NCI-H1417 (cell line): ENCODE measurements around the gene IL17C.

Experiments
- DNase-seq, 3 experiments: peaks; one replicate each; lab custom pipeline; 2025; lab: John Stamatoyannopoulos, UW

The IL17C gene

GRCh38 chr16:88610080-88610479 is 28.3 kb upstream of the IL17C start:
- DNase-seq, result no peak

DNA sequence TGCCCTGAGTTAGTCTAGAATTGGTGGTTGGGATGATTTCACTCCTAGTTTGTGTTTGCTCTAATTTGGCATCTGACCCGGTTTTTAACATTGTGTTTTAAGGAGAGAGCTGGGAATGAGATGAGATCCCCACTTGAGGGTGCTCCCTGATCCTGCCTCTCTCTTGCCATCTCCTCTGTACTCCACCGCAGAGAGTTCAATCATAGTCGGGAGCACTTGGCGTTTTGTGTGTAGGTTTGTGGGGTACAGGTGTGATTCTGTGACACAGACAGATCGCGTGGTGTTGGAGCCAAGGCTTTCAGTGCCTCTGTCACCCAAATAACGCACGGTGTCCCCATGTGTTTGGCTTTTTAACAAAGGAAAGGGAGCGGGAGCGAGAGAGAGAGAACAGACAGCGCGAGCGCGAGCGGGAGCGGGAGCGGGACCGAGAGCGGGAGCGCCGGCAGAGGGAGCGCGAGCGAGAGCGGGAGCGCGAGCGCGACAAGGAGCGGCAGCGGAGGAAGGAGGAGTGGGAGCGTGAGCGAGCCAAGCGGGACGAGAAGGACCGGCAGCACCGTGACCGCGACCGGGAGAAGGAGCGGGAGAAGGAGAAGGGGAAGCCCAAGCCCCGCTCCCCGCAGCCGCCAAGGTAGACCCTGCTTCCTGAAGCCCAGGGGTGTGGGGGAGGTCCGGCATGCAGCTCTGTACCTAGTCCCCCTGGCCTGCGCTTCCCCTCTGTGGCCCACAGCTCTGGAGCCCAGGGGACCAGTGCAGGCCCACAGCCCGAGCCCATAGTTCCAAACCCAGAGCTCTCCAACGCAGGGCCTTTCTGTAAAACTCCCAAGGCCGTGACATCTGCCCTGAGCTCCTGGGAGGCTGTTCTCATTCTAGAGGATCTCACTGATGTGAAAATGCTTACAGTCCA is 27.2 kb upstream of the IL17C start:
- DNase-seq, result no peak

DNA sequence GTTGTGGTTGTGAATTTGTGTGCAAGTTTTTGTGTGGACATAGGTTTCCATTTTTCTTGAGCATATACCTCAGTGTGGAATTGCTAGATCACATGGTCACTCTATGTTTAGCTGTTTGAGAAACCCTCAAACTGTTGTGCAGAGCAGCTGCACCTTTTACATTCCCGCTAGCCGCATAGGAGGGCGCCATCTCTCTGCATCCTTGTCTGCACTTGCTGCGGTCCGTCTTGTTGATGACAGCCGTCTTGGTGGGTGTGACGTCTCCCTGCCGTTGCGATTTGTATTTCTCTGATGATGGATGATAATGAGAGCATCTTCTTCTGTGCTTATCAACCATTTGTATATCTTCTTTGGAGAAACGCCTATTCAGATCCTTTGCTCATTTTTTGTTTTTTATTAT is 25.1 kb upstream of the IL17C start:
- no peak for DNase-seq

GRCh38 chr16:88613911-88614817 is 24.2 kb upstream of the IL17C start:
- DNase-seq, result no peak

DNA sequence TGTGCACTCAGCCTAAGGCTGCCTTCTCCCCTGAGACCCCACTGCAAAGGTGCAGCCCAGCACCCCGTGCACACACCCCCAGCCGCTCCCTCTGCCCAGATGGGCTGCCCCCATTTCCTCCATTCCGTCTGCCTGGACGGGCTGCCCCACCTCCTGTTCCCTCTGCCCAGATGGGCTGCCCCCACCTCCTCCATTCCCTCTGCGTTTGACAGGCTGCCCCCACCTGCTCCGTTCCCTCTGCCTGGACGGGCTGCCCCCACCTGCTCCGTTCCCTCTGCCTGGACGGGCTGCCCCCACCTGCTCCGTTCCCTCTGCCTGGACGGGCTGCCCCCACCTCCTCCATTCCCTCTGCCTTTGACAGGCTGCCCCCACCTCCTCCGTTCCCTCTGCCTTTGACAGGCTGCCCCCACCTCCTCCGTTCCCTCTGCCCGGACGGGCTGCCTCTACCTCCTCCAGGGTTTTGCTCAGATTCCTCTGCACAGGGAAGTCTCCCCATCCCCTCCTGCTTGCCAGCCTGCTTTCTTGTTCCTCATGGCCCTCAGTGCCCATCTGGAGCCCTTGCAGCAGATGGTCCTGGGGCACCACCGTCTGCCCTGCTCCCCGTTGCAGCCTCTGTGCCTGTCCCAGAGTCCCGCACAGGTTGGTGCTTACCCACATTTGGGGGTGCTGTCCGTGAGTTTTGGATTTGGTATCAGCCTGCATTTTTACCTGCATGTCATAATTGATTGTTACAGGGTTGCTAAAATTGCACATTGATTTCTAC is 23.4 kb upstream of the IL17C start:
- no peak for DNase-seq

DNA sequence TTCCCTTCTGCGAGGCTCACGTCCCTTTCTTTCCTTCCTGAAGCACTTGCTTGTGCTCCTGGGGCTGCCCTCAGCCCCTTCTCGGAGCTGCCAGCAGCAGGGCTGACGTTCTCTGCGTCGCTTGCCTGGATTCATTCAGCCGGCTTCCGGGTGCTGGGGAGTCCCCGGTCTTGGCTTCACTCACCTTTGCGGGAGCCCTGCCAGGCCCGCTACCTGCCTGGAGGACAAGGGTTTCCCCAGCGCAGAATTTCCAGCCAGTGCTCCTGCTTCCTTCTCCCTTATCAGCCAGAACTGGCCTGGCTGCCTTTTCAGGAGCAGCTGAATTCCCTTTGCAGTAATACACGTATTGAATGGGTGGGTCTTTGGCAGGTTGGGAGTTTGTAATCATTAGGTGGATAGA is 22.1 kb upstream of the IL17C start:
- no peak for DNase-seq

DNA sequence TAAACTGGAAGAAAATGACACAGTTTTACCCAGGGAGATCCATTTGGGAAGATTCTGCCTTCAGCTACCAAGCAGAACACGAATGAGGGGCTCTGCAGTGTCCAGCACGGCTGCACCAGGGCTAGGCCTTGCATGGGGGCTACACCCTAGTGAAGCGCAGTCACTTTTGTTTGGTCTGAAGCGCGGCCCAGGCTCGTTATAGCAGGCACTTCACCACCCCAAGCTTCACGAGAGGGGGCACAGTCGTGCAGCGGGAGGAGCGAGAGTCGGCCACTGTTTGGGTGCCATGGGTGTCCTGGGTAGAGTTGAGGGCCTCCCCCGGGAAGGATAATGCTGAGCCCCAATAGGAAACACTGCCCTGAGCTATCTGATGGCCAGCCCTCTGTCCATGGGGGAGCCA is 21.6 kb upstream of the IL17C start:
- no peak for DNase-seq

- DNase-seq, result peak; percentile 40 to 79 (median 71)
Measured at GRCh38 chr16:88617268-88618031, 20.9 kb upstream of the IL17C start.

DNA sequence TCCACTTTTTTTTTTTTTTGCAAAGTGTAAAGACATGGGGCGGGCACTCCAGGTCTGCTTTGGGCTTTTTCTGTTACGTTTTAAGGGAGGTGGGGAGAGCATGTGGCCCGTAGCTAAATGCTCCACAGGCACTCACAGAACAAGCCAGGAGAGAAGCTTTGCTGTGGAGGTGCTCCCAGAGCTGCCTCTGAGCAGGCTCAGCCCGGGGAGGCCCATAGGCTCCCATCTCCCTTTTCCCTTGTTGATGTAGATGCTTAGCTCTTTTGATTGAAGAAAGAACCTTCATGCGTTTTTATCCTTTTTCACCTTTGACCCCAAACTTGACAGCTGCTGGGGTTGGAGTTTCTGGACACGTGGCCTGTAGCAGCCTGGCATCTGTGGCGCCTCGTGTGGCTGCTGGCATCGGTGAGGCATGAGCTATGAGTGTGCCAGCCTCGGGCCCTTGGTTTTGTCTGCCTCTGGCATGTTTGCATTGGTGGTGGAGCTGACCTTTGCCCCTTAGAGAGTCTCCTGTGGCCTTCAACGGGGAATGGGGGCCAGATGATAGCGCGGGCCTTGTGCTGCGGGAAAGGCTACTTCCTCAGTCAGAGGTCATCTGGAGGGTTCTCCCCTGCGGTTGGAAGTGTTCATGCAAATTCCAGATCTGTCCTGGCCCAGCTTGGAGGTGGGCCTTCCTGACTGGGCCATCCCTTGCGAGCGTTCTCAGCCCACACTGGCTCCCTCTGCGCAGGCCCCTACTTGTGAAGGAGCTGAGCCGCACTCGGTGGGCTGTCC is 20.0 kb upstream of the IL17C start:
- DNase-seq, result no peak

- DNase-seq, result no peak
Measured at GRCh38 chr16:88618956-88619667, 19.3 kb upstream of the IL17C start.

- DNase-seq, result no peak
Measured at GRCh38 chr16:88619859-88620815, 18.2 kb upstream of the IL17C start.

- DNase-seq, result no peak
Measured at GRCh38 chr16:88622125-88622524, 16.2 kb upstream of the IL17C start.

GRCh38 chr16:88622866-88623265 is 15.5 kb upstream of the IL17C start:
- DNase-seq, result no peak

GRCh38 chr16:88623858-88624257 is 14.5 kb upstream of the IL17C start:
- DNase-seq, result no peak

GRCh38 chr16:88624481-88624880 is 13.9 kb upstream of the IL17C start:
- no peak for DNase-seq

- no peak for DNase-seq
Measured at GRCh38 chr16:88624977-88625576, 13.3 kb upstream of the IL17C start.

GRCh38 chr16:88626646-88627045 is 11.7 kb upstream of the IL17C start:
- DNase-seq, result no peak
